PC-9 (cell line): ENCODE data around the gene GRIK3. TPM values are rescaled to one million over a fixed set of nuclear protein-coding genes. Genes with fewer than 3 reads are reported as not detected.

Source experiments
- BruUV-seq: library from RNA; stranded (reverse); fragments of 400-500 nt; replicated peaks from 2 replicates; lab custom pipeline; 2021; lab: Mats Ljungman, UMichigan
- CTCF ChIA-PET: fragments of 300-600 bp; sonication (Branson Sonifier 250); formaldehyde crosslinking; loops from one replicate; lab custom pipeline; 2022; ENCODE audit warnings: antibody characterized with exemption; lab: Charles Lee
- POLR2A ChIA-PET: fragments of 300-600 bp; sonication (Branson Sonifier 250); formaldehyde crosslinking; loops from one replicate; lab custom pipeline; 2022; ENCODE audit warnings: antibody characterized with exemption; ENCODE audit not compliant: unreplicated experiment; lab: Charles Lee
- DNase-seq, 2 experiments: peaks; one replicate each; pipeline versions ENCODE4 v3.0.0 to v3.0.0-alpha.2; 2015 to 2022; ENCODE audit warnings: mixed read lengths in 1 of 2
- H2AFZ ChIP-seq: fragments of 200-600 bp; sonication (generic); 2 replicates; pipeline ENCODE4 v1.8.1; 2017; ENCODE audit warnings: antibody characterized with exemption
- H3F3A ChIP-seq: fragments of 200-600 bp; sonication (generic); 2 replicates; pipeline ENCODE4 v1.8.1; 2017; ENCODE audit warnings: antibody characterized with exemption, mild to moderate bottlenecking, low read depth; ENCODE audit not compliant: insufficient read depth
- H3K27ac ChIP-seq: fragments of 200-600 bp; sonication (generic); 2 replicates; pipeline ENCODE4 v1.6.1; 2016; ENCODE audit warnings: mixed run types
- H3K27me3 ChIP-seq: fragments of 200-600 bp; sonication (generic); 2 replicates; pipeline ENCODE4 v1.6.1; 2016; ENCODE audit warnings: low read depth, mixed run types; ENCODE audit not compliant: insufficient read depth
- H3K36me3 ChIP-seq: fragments of 200-600 bp; sonication (generic); 2 replicates; pipeline ENCODE4 v1.6.1; 2016; ENCODE audit warnings: low read depth, mixed run types
- H3K4me1 ChIP-seq: fragments of 200-600 bp; sonication (generic); replicated peaks from 2 replicates; pipeline ENCODE4 v1.6.1; 2016; ENCODE audit warnings: mixed run types; ENCODE audit not compliant: insufficient read depth
- H3K4me2 ChIP-seq: fragments of 200-600 bp; sonication (generic); 2 replicates; pipeline ENCODE4 v1.6.1; 2017; ENCODE audit warnings: mixed run types
- H3K4me3 ChIP-seq: fragments of 200-600 bp; sonication (generic); 2 replicates; pipeline ENCODE4 v1.6.1; 2016; ENCODE audit warnings: mixed run types
- H3K79me2 ChIP-seq: fragments of 200-600 bp; sonication (generic); 2 replicates; pipeline ENCODE4 v1.6.1; 2017; ENCODE audit warnings: low read depth, mixed run types
- H3K9me2 ChIP-seq: fragments of 200-600 bp; sonication (generic); 2 replicates; pipeline ENCODE4 v1.8.1; 2017; ENCODE audit warnings: mild to moderate bottlenecking; ENCODE audit not compliant: insufficient read depth
- H3K9me3 ChIP-seq: fragments of 200-600 bp; sonication (generic); 2 replicates; pipeline ENCODE4 v1.8.1; 2016; ENCODE audit warnings: low read depth; ENCODE audit not compliant: insufficient read depth
- H4K20me1 ChIP-seq: fragments of 200-600 bp; sonication (generic); 2 replicates; pipeline ENCODE4 v1.8.1; 2017; ENCODE audit not compliant: insufficient read depth
- EZH2 ChIP-seq: fragments of 200-600 bp; sonication (generic); IDR thresholded peaks from 2 replicates; pipeline ENCODE4 v1.8.0; 2017; ENCODE audit warnings: antibody characterized with exemption, low read depth
- intact Hi-C: fragments of 100-400 bp; cut with micrococcal nuclease; formaldehyde crosslinking; loops from one replicate; pipeline ENCODE4 v1.10.0; 2022; ENCODE audit not compliant: unreplicated experiment
- total RNA-seq: library from RNA; stranded (reverse); gene quantifications from 2 replicates; pipeline ENCODE4 v1.2.3, GENCODE V29; 2021
- TF ChIP-seq, protein P1 (sequence below): fragments of 200-600 bp; sonication (generic); conservative IDR thresholded peaks from 2 replicates; pipeline ENCODE4 v1.6.1; 2017; ENCODE audit warnings: mixed run types, antibody characterized with exemption, mild to moderate bottlenecking, moderate library complexity

The GRIK3 gene
- total RNA-seq, 1 experiment from 2014 or later: not detected

DNA sequence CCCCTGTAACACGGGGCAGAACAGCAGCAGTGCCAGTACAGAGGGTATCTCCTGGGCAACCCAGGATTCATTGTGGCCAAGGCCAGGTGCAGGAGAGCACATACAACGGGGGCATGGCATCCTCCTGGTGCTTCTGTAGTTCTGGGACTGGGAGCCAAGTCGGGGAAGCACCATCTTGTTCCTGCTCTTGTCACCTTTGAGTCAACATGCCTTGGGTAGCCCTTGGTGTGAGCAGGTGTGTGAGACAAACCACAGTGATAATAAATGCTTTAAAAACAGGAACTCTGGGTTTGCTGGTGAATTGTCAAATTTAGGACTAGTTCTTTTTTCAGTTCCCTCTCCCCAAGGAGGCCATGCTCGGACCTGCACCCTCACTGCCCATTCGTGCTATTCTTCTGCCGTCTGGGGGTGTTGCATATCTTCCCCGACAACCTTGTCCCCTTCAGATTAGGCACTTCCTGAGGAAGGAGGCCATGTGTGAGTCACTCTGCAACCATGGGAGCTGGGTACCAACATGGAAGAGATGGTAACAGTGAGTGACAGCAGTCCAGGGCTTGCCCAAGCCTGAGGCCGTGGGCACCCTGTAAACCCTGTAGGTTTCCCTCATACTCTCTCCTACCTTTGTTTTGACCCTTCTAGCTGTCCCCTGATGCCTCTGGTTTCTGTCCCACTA lies 150.2 kb downstream of the GRIK3 start:
- no peak for DNase-seq
- Histone ChIP-seq H3K79me2 (no peaks in the 10 kb centered on the region), H3F3A (no peaks in the 10 kb centered on the region), H3K36me3 (no peaks in the 10 kb centered on the region), H3K9me3 (no peaks in the 10 kb centered on the region), H3K4me3 (no peak overlapping the region), H3K27me3 (peaks cover 34% of the 10 kb centered on the region), H3K9me2 (no peaks in the 10 kb centered on the region), H3K4me2 (no peak overlapping the region), H3K4me1 (no peaks in the 10 kb centered on the region), H2AFZ (no peak overlapping the region), H3K27ac (no peak overlapping the region), H4K20me1 (no peaks in the 10 kb centered on the region)
- ChIA-PET POLR2A (no interaction called here), CTCF (no interaction called here)
- TF ChIP-seq, protein P1, sequence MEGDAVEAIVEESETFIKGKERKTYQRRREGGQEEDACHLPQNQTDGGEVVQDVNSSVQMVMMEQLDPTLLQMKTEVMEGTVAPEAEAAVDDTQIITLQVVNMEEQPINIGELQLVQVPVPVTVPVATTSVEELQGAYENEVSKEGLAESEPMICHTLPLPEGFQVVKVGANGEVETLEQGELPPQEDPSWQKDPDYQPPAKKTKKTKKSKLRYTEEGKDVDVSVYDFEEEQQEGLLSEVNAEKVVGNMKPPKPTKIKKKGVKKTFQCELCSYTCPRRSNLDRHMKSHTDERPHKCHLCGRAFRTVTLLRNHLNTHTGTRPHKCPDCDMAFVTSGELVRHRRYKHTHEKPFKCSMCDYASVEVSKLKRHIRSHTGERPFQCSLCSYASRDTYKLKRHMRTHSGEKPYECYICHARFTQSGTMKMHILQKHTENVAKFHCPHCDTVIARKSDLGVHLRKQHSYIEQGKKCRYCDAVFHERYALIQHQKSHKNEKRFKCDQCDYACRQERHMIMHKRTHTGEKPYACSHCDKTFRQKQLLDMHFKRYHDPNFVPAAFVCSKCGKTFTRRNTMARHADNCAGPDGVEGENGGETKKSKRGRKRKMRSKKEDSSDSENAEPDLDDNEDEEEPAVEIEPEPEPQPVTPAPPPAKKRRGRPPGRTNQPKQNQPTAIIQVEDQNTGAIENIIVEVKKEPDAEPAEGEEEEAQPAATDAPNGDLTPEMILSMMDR: no peak
- TF ChIP-seq EZH2: no peak
- no TSS peak for BruUV-seq
- intact Hi-C loops: no loop called here

DNA sequence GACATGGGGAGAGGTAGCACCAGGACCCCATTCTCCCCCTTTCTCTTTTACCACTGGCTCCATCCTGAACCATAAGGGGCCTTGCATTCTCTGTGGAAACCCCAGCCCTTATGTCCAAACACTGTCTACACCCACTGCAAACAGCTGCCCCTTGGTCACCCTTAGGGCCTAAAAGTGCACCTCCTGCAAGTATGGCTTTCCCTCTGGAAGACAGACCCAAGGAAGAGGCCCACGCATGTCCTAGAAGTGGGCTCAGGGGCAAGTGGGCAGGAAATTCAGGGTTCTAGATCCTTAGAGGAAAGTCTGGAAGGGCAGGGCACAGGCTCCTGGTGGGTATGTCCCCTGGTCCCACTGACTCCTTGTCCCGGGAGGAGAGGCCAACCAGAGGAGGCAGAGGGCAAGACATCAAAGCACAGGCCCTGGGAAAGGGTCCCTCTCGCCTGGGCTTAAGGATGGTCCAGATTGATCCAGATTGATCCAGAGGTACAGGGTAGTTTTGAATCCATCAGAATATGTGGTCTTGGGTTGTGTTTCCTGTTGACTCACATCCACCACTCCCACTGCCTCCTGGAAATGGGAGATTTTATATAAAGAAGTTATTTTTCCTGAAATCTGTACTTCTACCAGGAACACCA lies 150.9 kb downstream of the GRIK3 start:
- no TSS peak for BruUV-seq
- H2AFZ ChIP-seq: no peak overlapping the region
- H3K79me2 ChIP-seq: no peaks in the 10 kb centered on the region
- ChIA-PET POLR2A (no interaction called here), CTCF (no interaction called here)
- H3F3A ChIP-seq: no peaks in the 10 kb centered on the region
- peaks cover 36% of the 10 kb centered on the region for H3K27me3 ChIP-seq
- TF ChIP-seq, protein P1: no peak
- TF ChIP-seq EZH2: no peak
- H3K4me1 ChIP-seq: no peaks in the 10 kb centered on the region
- intact Hi-C loops: no loop called here
- no peaks in the 10 kb centered on the region for H3K9me3 ChIP-seq
- H3K9me2 ChIP-seq: no peaks in the 10 kb centered on the region
- H3K27ac ChIP-seq: no peak overlapping the region
- no peaks in the 10 kb centered on the region for H3K36me3 ChIP-seq
- H3K4me3 ChIP-seq: no peak overlapping the region
- H3K4me2 ChIP-seq: no peak overlapping the region
- DNase-seq: no peak
- no peaks in the 10 kb centered on the region for H4K20me1 ChIP-seq

DNA sequence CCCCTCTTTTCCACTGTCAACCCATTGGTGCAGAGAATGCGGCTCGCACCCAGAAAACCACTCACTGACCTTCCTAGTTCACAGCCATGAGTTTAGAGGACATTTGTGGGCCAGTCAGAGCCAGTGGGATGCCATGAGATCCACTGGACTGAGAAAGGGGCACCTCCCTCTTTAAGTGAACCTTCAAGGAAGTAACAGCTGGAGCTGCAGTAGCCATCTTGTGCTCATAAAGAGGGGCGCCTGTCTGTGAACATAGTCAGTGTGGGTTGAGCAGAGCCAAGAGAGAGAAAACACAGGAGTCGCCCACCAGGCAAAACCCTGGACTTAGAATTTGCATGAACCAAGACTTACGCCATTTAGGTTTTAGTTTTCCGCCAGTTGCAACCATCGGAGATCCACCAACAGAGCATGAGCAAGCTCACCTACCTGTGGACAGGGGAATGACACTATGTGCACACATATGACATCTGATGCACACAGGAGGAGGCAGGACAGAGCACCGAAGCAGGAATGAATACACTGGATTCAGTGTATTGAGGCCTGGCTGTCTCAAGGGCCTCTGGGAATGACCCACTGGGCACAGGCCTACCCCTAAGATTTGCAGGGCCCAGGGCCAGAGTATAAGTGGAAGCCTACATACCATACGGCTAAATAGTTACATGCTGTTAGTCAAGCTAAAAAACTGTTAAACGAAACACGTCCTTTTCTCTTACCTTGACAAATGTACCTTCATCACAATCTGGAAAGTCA lies 151.6 kb downstream of the GRIK3 start:
- no peak overlapping the region for H3K4me2 ChIP-seq
- intact Hi-C loops: no loop called here
- DNase-seq: no peak
- no peak overlapping the region for H2AFZ ChIP-seq
- H3K4me3 ChIP-seq: no peak overlapping the region
- H3K27ac ChIP-seq: no peak overlapping the region
- H3K36me3 ChIP-seq: no peaks in the 10 kb centered on the region
- no peaks in the 10 kb centered on the region for H3K9me2 ChIP-seq
- H3F3A ChIP-seq: no peaks in the 10 kb centered on the region
- TF ChIP-seq EZH2: no peak
- TF ChIP-seq, protein P1: no peak
- H3K27me3 ChIP-seq: peaks cover 41% of the 10 kb centered on the region
- H3K9me3 ChIP-seq: no peaks in the 10 kb centered on the region; the same call in 1 of the 2 replicates
- no peaks in the 10 kb centered on the region for H3K4me1 ChIP-seq
- CTCF ChIA-PET: no interaction called here
- no peaks in the 10 kb centered on the region; the same call in 1 of the 2 replicates for H4K20me1 ChIP-seq
- no TSS peak for BruUV-seq
- POLR2A ChIA-PET: no interaction called here
- H3K79me2 ChIP-seq: no peaks in the 10 kb centered on the region
